Measurements from ENCODE around the gene NUB1.

Gene NUB1

GRCh38 chr7:151399305-151399601 is 57.6 kb downstream of the NUB1 start:
- no peak for DNase-seq
- no peak for TF ChIP-seq CTCF (IDR thresholded peaks at IDR 0.05)

GRCh38 chr7:151399906-151400305 is 58.3 kb downstream of the NUB1 start:
- no peak overlapping the region for H3K27ac ChIP-seq
- TF ChIP-seq CTCF (IDR thresholded peaks at IDR 0.05) = no peak
- H3K27me3 ChIP-seq = peaks cover 0 to 12% of the 10 kb centered on the region in 2 donors
- intact Hi-C loops (cut with DNase I; ENCODE audit: low total_unique reads) = no loop called here
- no peaks in the 10 kb centered on the region for H3K9me3 ChIP-seq
- H3K4me3 ChIP-seq = no peak overlapping the region
- peaks cover 0 to 6% (median 0%) of the 10 kb centered on the region in 3 donors for H3K36me3 ChIP-seq
- peaks cover 0 to 20% (median 15%) of the 10 kb centered on the region in 4 donors for H3K4me1 ChIP-seq
- DNase-seq = no peak

More at GRCh38 chr7:151399305-151399601, 57.6 kb downstream of the NUB1 start:
- no peaks in the 10 kb centered on the region for H3K9me3 ChIP-seq
- no peak overlapping the region for H3K4me3 ChIP-seq
- peaks cover 0 to 6% (median 0%) of the 10 kb centered on the region in 3 donors for H3K36me3 ChIP-seq
- H3K4me1 ChIP-seq = peaks cover 0 to 14% (median 11%) of the 10 kb centered on the region in 4 donors
- intact Hi-C loops (cut with DNase I; ENCODE audit: low total_unique reads) = no loop called here
- H3K27me3 ChIP-seq = peaks cover 0 to 13% of the 10 kb centered on the region in 2 donors
- H3K27ac ChIP-seq = no peak overlapping the region

GRCh38 chr7:151400626-151401315 is 59.2 kb downstream of the NUB1 start:
- peaks cover 0 to 5% of the 10 kb centered on the region in 2 donors for H3K27me3 ChIP-seq
- H3K4me3 ChIP-seq = no peak overlapping the region
- no peak for TF ChIP-seq CTCF (IDR thresholded peaks at IDR 0.05)
- intact Hi-C loops (cut with DNase I; ENCODE audit: low total_unique reads) = no loop called here
- H3K9me3 ChIP-seq = no peaks in the 10 kb centered on the region
- no peak overlapping the region for H3K27ac ChIP-seq
- DNase-seq = no peak
- H3K4me1 ChIP-seq = peaks cover 0 to 22% (median 15%) of the 10 kb centered on the region in 4 donors
- peaks cover 0 to 1% (median 0%) of the 10 kb centered on the region in 3 donors for H3K36me3 ChIP-seq

GRCh38 chr7:151402029-151402835 is 60.6 kb downstream of the NUB1 start:
- H3K27me3 ChIP-seq = peaks cover 0 to 3% of the 10 kb centered on the region in 2 donors
- H3K4me1 ChIP-seq = peaks cover 0 to 22% (median 15%) of the 10 kb centered on the region in 4 donors
- no peak overlapping the region for H3K4me3 ChIP-seq
- DNase-seq = no peak
- no peaks in the 10 kb centered on the region for H3K9me3 ChIP-seq
- intact Hi-C loops (cut with DNase I; ENCODE audit: low total_unique reads) = no loop called here
- TF ChIP-seq CTCF (IDR thresholded peaks at IDR 0.05) = no peak
- H3K36me3 ChIP-seq = no peaks in the 10 kb centered on the region
- H3K27ac ChIP-seq = no peak overlapping the region

DNA sequence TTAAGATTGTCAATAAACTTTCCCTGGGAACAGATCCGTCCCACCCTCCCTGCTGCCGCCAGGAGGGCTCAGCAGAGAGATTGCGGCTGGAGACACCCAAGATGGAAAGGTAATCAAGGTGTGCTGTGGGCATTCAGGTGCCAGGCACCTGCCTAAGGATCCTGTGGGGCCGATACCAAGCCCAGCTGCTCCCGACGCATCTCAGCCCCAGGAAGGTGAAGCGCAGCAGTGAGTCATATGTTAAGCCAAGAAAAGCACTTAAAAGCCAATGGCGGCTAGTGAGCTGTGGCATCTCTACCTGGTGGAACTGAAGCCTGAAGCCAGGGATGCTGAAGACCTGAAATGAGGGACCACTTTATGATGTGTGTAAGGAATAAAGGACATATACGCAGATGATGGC is 62.2 kb downstream of the NUB1 start:
- Histone ChIP-seq H3K4me1 (peaks cover 0 to 26% (median 17%) of the 10 kb centered on the region in 4 donors), H3K36me3 (no peaks in the 10 kb centered on the region), H3K9me3 (no peaks in the 10 kb centered on the region), H3K4me3 (no peak overlapping the region), H3K27me3 (peaks cover 0 to 16% of the 10 kb centered on the region in 2 donors), H3K27ac (peak overlapping the region in 1 of 2 donors; percentile 33)
- no peak for DNase-seq
- no peak for TF ChIP-seq CTCF (IDR thresholded peaks at IDR 0.05)
- intact Hi-C loops (cut with DNase I; ENCODE audit: low total_unique reads) = no loop called here

All from tibial artery (tissue), 4 donors.